HepG2 (cell line): ENCODE measurements around the gene SAMM50. TPM values are rescaled to one million over a fixed set of nuclear protein-coding genes. Genes with fewer than 3 reads are reported as not detected.
A peak's percentile ranks its signal among the peaks of the same experiment; 100 is the strongest.

ENCODE experiments used
- BRD4 ChIP-seq: sonication (generic); formaldehyde crosslinking; IDR thresholded peaks from 2 replicates; pipeline ENCODE4 v1.4.0; 2020; ENCODE audit warnings: missing genetic modification reagents
- EHMT2 ChIP-seq: fragments of 200-600 bp; sonication (generic); IDR thresholded peaks from 2 replicates; pipeline ENCODE4 v1.7.0; 2017; ENCODE audit warnings: antibody characterized with exemption, low read depth, low read length, borderline replicate concordance
- FOXM1 ChIP-seq: sonication (generic); formaldehyde crosslinking; IDR thresholded peaks from 2 replicates; pipeline ENCODE4 v1.5.0; 2020; ENCODE audit warnings: missing genetic modification reagents
- FOXO1 ChIP-seq: sonication (generic); formaldehyde crosslinking; IDR thresholded peaks from 2 replicates; pipeline ENCODE4 v1.4.0; 2020; ENCODE audit warnings: missing genetic modification reagents
- HHEX ChIP-seq: IDR thresholded peaks from 2 replicates; pipeline ENCODE4 v1.6.1; 2016; ENCODE audit warnings: control low read depth
- HOXA7 ChIP-seq: sonication (generic); formaldehyde crosslinking; IDR thresholded peaks from 2 replicates; pipeline ENCODE4 v1.8.1; 2022; ENCODE audit warnings: mild to moderate bottlenecking, missing genetic modification reagents, moderate library complexity
- KLF11 ChIP-seq: IDR thresholded peaks from 2 replicates; pipeline ENCODE4 v1.6.1; 2016; ENCODE audit warnings: missing compliant biosample characterization
- KLF16 ChIP-seq, 2 experiments: sonication (generic) in 1 of 2; formaldehyde crosslinking in 1 of 2; IDR thresholded peaks; 2 replicates each; pipeline versions ENCODE4 v1.6.1 to v1.8.0; 2016 to 2023; ENCODE audit warnings: missing genetic modification reagents in 2 of 2, missing compliant biosample characterization in 1 of 2
- KLF6 ChIP-seq: IDR thresholded peaks from 2 replicates; pipeline ENCODE4 v1.8.0; 2016; ENCODE audit warnings: missing biosample characterization, missing genetic modification reagents
- NR2C2 ChIP-seq: sonication (generic); formaldehyde crosslinking; IDR thresholded peaks from 2 replicates; pipeline ENCODE4 v1.4.0; 2020; ENCODE audit warnings: missing genetic modification reagents, mild to moderate bottlenecking, moderate library complexity, borderline replicate concordance
- PITX1 ChIP-seq: sonication (generic); formaldehyde crosslinking; IDR thresholded peaks from 2 replicates; pipeline ENCODE4 v1.5.1; 2020; ENCODE audit warnings: mild to moderate bottlenecking, missing genetic modification reagents
- SRSF9 ChIP-seq: fragments of 200-400 bp; formaldehyde crosslinking; IDR thresholded peaks from 2 replicates; pipeline ENCODE4 v1.6.1; 2018; ENCODE audit warnings: borderline replicate concordance, mild to moderate bottlenecking, low read depth, low read length; ENCODE audit not compliant: insufficient read depth, poor library complexity, severe bottlenecking
- SSRP1 ChIP-seq: IDR thresholded peaks from 2 replicates; pipeline ENCODE4 v1.6.1; 2016; ENCODE audit warnings: control low read depth
- STAT5B ChIP-seq: sonication (generic); formaldehyde crosslinking; IDR thresholded peaks from 2 replicates; pipeline ENCODE4 v1.4.0; 2020; ENCODE audit warnings: missing genetic modification reagents
- ZBTB7A ChIP-seq: sonication (generic); formaldehyde crosslinking; IDR thresholded peaks from 2 replicates; pipeline ENCODE4 v1.8.0; 2022; ENCODE audit warnings: mild to moderate bottlenecking, missing genetic modification reagents
- ZFP36L2 ChIP-seq: sonication (generic); formaldehyde crosslinking; IDR thresholded peaks from 2 replicates; pipeline ENCODE4 v1.4.0; 2020; ENCODE audit warnings: missing genetic modification reagents
- ZFX ChIP-seq: sonication (generic); formaldehyde crosslinking; IDR thresholded peaks from 2 replicates; pipeline ENCODE4 v1.4.0; 2020; ENCODE audit warnings: mild to moderate bottlenecking, low read depth, missing genetic modification reagents, moderate library complexity
- ZNF101 ChIP-seq: sonication (generic); formaldehyde crosslinking; IDR thresholded peaks from 2 replicates; pipeline ENCODE4 v1.4.0; 2020; ENCODE audit warnings: mild to moderate bottlenecking, low read depth, missing genetic modification reagents, borderline replicate concordance
- ZNF234 ChIP-seq: sonication (generic); formaldehyde crosslinking; conservative IDR thresholded peaks from 2 replicates; pipeline ENCODE4 v1.5.1; 2020; ENCODE audit warnings: mild to moderate bottlenecking, missing genetic modification reagents
- ZNF256 ChIP-seq: sonication (generic); formaldehyde crosslinking; conservative IDR thresholded peaks from 2 replicates; pipeline ENCODE4 v1.4.0; 2020; ENCODE audit warnings: missing genetic modification reagents
- ZNF724P ChIP-seq: sonication (generic); formaldehyde crosslinking; IDR thresholded peaks from 2 replicates; pipeline ENCODE4 v1.8.0; 2022; ENCODE audit warnings: missing genetic modification reagents, borderline replicate concordance
- polyA plus RNA-seq, 8 experiments: library from polyadenylated mRNA; depleted of rRNA in 3 of 8; stranded (reverse) in 7 of 8; unstranded in 1 of 8; fragments of >200 nt; fragmentation: Illumina TruSeq in 4 of 8; extraction: Trizol in 4 of 8; gene quantifications; 2 replicates each; pipeline versions ENCODE4 v1.2.1 to v1.2.3, GENCODE V29; 2011 to 2016; ENCODE audit warnings: low read depth in 4 of 8, missing spikeins in 1 of 8, mixed read lengths in 1 of 8; ENCODE audit not compliant: insufficient read depth in 1 of 8
- total RNA-seq, 5 experiments: library from RNA; depleted of rRNA; stranded (reverse); fragments of >200 nt; fragmentation: Illumina TruSeq; extraction: Trizol; gene quantifications; 2 replicates each; pipeline ENCODE4 v1.2.3, GENCODE V29; 2016; ENCODE audit warnings: low read depth in 1 of 5
- TF ChIP-seq, protein P1 (sequence below): sonication (generic); formaldehyde crosslinking; IDR thresholded peaks from 2 replicates; pipeline ENCODE4 v1.4.0; 2020; ENCODE audit warnings: mild to moderate bottlenecking, missing genetic modification reagents

SAMM50 gene
- total and polyA plus RNA-seq, 2 of the 13 experiments (the other 11 are each of a cell fraction or from before 2014, with no cell fraction given): 34.7 to 63.4 TPM

DNA sequence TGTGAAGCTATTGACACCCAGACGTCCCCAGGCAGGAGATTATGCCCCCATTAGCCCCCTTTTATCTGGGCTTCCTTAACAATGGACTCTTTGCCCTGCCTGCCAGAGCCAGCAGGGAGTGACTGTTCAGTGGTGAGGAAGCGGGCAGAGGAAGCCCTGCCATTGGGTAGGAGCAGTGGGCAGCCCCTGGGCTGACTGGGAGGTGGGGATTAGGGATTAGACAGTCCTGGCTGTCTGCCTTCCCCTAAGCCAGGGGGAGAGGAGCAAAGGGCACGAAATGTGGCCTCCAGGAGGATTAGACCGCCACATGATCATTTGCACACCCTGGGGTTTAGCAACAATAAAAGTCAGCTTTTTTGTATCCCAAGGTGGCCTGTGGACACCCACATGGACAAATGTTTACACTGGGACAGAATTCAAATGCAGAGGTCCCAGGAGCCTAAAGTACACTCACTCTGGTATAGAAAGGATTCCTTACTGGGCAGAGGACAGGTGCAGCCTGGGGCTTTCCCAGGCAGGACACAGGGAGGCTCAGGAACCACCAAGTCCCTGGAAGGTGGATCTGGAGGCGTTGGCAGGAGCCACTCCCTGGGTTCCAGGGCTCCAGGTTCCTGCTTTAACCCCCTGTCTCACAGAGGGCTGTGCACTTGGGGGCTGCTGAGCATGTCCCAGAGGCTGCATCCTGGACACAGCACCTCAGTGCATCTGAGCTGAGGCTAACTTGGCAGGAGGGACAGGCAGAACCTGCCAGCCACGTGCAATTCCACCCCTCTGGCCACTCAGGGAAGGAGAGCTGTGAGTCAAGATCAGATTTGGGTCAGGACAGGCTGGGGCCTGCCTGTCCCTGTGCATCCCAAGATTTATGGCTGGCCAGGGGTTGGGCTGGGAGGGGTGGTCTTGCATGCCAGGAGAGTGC, 29.6 kb upstream of the SAMM50 start (continued):
- TF ChIP-seq SRSF9 (no peak), BRD4 (0 out of 2 replicates have a peak, but pooled peaks have one; percentile 38), ZNF724P (CRISPR knock-in tag) (no peak), ZNF256 (CRISPR knock-in tag) (no peak), FOXO1 (CRISPR knock-in tag) (no peak; the same call in 1 of the 2 replicates), KLF11 (CRISPR knock-in tag) (no peak), ZBTB7A (CRISPR knock-in tag) (peak; percentile 30; the same call in 1 of the 2 replicates), ZFX (CRISPR knock-in tag) (peak; percentile 58), HOXA7 (CRISPR knock-in tag) (no peak), STAT5B (CRISPR knock-in tag) (no peak), NR2C2 (peak; percentile 72), KLF6 (CRISPR knock-in tag) (no peak), KLF16 (CRISPR knock-in tag; IDR thresholded peaks at IDR 0.05) (0 out of 4 replicates have a peak, but pooled peaks of 1 of the 2 experiments have one; percentile 20), PITX1 (CRISPR knock-in tag) (peak; percentile 100), FOXM1 (CRISPR knock-in tag) (no peak), EHMT2 (no peak), HHEX (CRISPR knock-in tag) (no peak), SSRP1 (CRISPR knock-in tag) (no peak), ZNF101 (CRISPR knock-in tag) (no peak), ZNF234 (CRISPR knock-in tag) (no peak), ZFP36L2 (CRISPR knock-in tag) (no peak)
- TF ChIP-seq, protein P1, sequence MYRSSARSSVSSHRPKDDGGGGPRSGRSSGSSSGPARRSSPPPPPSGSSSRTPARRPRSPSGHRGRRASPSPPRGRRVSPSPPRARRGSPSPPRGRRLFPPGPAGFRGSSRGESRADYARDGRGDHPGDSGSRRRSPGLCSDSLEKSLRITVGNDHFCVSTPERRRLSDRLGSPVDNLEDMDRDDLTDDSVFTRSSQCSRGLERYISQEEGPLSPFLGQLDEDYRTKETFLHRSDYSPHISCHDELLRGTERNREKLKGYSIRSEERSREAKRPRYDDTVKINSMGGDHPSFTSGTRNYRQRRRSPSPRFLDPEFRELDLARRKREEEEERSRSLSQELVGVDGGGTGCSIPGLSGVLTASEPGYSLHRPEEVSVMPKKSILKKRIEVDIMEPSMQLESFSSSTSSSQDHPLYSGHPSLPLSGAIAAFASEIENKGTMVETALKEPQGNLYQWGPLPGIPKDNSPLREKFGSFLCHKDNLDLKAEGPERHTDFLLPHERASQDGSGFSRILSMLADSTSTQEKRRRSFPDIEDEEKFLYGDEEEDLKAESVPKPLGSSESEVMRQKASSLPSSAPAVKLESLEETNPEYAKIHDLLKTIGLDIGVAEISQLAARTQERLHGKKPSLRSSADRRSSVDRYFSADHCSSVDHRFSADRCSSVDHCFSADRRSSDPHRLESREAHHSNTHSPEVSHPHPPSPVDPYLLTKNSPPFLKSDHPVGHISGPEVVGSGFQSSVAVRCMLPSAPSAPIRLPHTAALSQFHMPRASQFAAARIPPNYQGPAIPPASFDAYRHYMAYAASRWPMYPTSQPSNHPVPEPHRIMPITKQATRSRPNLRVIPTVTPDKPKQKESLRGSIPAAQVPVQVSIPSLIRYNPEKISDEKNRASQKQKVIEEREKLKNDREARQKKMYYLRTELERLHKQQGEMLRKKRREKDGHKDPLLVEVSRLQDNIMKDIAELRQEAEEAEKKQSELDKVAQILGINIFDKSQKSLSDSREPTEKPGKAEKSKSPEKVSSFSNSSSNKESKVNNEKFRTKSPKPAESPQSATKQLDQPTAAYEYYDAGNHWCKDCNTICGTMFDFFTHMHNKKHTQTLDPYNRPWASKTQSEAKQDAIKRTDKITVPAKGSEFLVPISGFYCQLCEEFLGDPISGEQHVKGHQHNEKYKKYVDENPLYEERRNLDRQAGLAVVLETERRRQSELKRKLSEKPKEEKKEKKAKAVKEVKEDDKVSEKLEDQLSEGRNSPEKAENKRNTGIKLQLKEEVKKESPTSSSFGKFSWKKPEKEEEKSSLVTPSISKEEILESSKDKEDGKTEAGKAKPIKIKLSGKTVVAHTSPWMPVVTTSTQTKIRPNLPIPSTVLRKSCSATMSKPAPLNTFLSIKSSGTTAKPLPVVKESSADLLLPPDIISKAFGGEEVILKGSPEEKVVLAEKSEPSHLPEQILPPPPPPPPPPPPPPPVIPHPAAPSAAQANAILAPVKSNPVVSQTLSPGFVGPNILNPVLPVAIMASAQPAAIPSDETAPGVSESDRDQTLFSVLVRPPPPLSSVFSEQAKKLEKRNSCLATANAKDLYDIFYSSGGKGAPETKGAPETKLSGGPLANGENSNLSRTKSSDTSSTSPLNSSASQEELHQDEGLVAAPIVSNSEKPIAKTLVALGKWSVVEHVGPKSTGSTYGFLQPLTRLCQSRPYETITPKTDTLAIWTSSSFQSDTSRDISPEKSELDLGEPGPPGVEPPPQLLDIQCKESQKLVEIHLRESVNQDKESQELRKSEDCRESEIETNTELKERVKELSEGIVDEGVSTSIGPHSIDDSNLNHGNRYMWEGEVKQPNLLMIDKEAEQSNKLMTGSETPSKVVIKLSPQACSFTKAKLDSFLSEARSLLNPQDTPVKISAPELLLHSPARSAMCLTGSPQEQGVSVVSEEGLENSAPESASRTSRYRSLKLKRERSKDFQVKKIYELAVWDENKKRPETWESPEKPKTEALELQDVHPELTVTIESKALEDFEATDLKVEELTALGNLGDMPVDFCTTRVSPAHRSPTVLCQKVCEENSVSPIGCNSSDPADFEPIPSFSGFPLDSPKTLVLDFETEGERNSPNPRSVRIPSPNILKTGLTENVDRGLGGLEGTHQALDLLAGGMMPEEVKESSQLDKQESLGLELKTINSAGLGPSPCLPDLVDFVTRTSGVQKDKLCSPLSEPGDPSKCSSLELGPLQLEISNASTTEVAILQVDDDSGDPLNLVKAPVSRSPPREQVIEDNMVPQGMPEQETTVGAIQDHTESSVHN (CRISPR knock-in tag): no peak
